ENCODE data around the gene KCTD14.
"Not testable (repeated sequence)": the region's sequence is repeated elsewhere in the genome, so short reads cannot be mapped to it uniquely, and the experiment has no call there.

The KCTD14 gene

GRCh38 chr11:78023426-78023825 is 350 bp upstream of the KCTD14 start:
- no peak for DNase-seq (ENCODE audit: low read depth)

GRCh38 chr11:78021611-78022010 is 1.5 kb downstream of the KCTD14 start:
- DNase-seq (ENCODE audit: low read depth) = no peak

- DNase-seq (ENCODE audit: low read depth) = no peak
Measured at GRCh38 chr11:78020246-78020645, 2.8 kb downstream of the KCTD14 start.

- no peak for DNase-seq (ENCODE audit: low read depth)
Measured at GRCh38 chr11:78019808-78020207, 3.3 kb downstream of the KCTD14 start.

GRCh38 chr11:78015878-78016277 is 7.2 kb downstream of the KCTD14 start:
- no peak for DNase-seq (ENCODE audit: low read depth)

- not testable (repeated sequence) for DNase-seq (ENCODE audit: low read depth)
Measured at GRCh38 chr11:78014937-78015520, 8.0 kb downstream of the KCTD14 start.

- no peak for DNase-seq (ENCODE audit: low read depth)
Measured at GRCh38 chr11:78011301-78011700, 11.8 kb downstream of the KCTD14 start.

GRCh38 chr11:78010755-78011154 is 12.3 kb downstream of the KCTD14 start:
- no peak for DNase-seq (ENCODE audit: low read depth)

- DNase-seq (ENCODE audit: low read depth) = no peak
Measured at GRCh38 chr11:78010304-78010703, 12.8 kb downstream of the KCTD14 start.

- DNase-seq (ENCODE audit: low read depth) = no peak
Measured at GRCh38 chr11:78009062-78009461, 14.0 kb downstream of the KCTD14 start.

- DNase-seq (ENCODE audit: low read depth) = peak; percentile 15
Measured at GRCh38 chr11:78000193-78000592, 22.9 kb downstream of the KCTD14 start.

- no peak for DNase-seq (ENCODE audit: low read depth)
Measured at GRCh38 chr11:77999446-78000030, 23.5 kb downstream of the KCTD14 start.

- peak; percentile 96 for DNase-seq (ENCODE audit: low read depth)
Measured at GRCh38 chr11:77994434-77995362, 28.4 kb downstream of the KCTD14 start, which contains the start of gene INTS4. TSS of gene INTS4 (minus strand) at chr11:77994668. CDS start at chr11:77994643, 25 bp downstream.

- no peak for DNase-seq (ENCODE audit: low read depth)
Measured at GRCh38 chr11:77993902-77994301, 29.2 kb downstream of the KCTD14 start.

GRCh38 chr11:77990981-77991380 is 32.1 kb downstream of the KCTD14 start:
- no peak for DNase-seq (ENCODE audit: low read depth)

- not testable (repeated sequence) for DNase-seq (ENCODE audit: low read depth)
Measured at GRCh38 chr11:77986456-77986855, 36.6 kb downstream of the KCTD14 start.

GRCh38 chr11:77981346-77981947 is 41.6 kb downstream of the KCTD14 start:
- DNase-seq (ENCODE audit: low read depth) = no peak

- no peak for DNase-seq (ENCODE audit: low read depth)
Measured at GRCh38 chr11:77968337-77968736, 54.7 kb downstream of the KCTD14 start.

GRCh38 chr11:77967753-77968152 is 55.3 kb downstream of the KCTD14 start:
- no peak for DNase-seq (ENCODE audit: low read depth)

GRCh38 chr11:77967121-77967520 is 56.0 kb downstream of the KCTD14 start:
- no peak for DNase-seq (ENCODE audit: low read depth)

- no peak for DNase-seq (ENCODE audit: low read depth)
Measured at GRCh38 chr11:77966338-77966737, 56.7 kb downstream of the KCTD14 start.
